Coronary artery (tissue), 2 donors: ENCODE measurements around the gene MINDY3.

Experiments used
- DNase-seq: peaks from one replicate; pipeline ENCODE4 v3.0.0-alpha.2; 2017; ENCODE audit warnings: low spot score
- H3K27ac ChIP-seq, 2 donors: fragments of 200-600 bp; sonication (generic); one replicate each; pipeline ENCODE4 v1.5.1; 2016 to 2019
- H3K4me3 ChIP-seq: fragments of 200-600 bp; sonication (generic); 2 replicates; pipeline ENCODE4 v1.5.1; 2016; ENCODE audit warnings: mild to moderate bottlenecking, moderate library complexity
- TF ChIP-seq, protein P1 (sequence below): fragments of 200-600 bp; sonication (generic); IDR thresholded peaks from one replicate; pipeline ENCODE4 v1.5.1; 2019; ENCODE audit warnings: antibody characterized with exemption

Gene MINDY3

GRCh38 chr10:15865304-15865703, 5.0 kb upstream of the MINDY3 start:
- Histone ChIP-seq H3K27ac (no peak overlapping the region), H3K4me3 (no peak overlapping the region)
- DNase-seq, result no peak
- TF ChIP-seq, protein P1, sequence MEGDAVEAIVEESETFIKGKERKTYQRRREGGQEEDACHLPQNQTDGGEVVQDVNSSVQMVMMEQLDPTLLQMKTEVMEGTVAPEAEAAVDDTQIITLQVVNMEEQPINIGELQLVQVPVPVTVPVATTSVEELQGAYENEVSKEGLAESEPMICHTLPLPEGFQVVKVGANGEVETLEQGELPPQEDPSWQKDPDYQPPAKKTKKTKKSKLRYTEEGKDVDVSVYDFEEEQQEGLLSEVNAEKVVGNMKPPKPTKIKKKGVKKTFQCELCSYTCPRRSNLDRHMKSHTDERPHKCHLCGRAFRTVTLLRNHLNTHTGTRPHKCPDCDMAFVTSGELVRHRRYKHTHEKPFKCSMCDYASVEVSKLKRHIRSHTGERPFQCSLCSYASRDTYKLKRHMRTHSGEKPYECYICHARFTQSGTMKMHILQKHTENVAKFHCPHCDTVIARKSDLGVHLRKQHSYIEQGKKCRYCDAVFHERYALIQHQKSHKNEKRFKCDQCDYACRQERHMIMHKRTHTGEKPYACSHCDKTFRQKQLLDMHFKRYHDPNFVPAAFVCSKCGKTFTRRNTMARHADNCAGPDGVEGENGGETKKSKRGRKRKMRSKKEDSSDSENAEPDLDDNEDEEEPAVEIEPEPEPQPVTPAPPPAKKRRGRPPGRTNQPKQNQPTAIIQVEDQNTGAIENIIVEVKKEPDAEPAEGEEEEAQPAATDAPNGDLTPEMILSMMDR, result no peak

DNA sequence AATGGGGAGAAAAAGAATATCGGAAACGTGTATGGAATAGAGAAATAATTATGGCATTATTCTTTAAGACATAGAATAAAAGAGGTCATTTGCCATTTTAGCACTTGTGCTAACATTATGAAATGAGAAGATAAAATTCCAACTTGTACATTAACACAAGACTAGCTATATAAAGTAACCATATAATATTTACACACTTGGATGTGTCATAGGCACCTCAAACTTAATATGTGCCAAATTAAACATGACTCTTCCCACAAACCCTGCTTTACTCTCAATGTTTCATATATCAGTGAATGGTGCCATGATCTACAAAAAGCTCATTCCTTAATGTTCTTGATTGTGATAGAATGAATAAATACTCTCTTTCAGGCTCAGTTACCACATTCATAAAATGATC, 4.1 kb upstream of the MINDY3 start:
- no peak for DNase-seq
- TF ChIP-seq, protein P1, result no peak
- H3K4me3 ChIP-seq, result no peak overlapping the region
- no peak overlapping the region for H3K27ac ChIP-seq

DNA sequence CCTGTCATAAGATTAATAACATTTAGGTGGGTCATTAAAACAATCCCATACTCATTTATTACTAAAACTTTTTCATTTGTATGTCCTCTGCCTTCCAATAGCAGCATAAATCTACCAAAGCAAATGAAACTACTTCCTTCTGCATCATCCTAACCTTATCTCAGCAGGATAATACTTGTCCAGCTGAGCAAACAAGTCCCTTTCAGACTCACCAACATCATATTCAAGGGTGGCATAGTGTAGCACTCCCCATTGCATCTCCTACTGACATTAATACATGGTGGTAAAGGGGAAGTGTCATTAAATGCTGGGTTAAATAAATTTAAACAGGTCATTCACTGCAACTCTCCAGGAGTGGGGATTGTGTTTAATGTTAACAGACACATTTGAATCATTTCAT, 3.4 kb upstream of the MINDY3 start:
- no peak overlapping the region for H3K27ac ChIP-seq
- H3K4me3 ChIP-seq, result no peak overlapping the region
- TF ChIP-seq, protein P1, result no peak
- DNase-seq, result no peak

DNA sequence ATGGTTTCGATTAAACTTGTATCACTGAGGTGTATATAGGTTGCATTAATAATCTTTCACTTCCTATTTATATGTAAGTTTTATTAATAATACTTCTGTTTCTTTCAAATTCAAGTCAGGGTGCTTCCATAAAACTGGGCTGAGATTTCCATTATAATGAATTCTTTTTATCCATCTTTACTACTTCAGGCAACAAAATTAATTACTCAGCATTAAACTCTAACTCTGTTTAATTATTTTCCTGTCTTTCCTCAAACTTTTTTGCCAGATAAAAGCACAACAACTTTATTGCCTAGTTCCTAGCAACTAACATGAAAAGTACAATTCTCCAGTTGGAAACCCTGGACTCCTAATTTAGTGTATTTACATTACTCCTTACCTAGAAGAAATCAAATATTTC, 3.0 kb upstream of the MINDY3 start:
- no peak for DNase-seq
- Histone ChIP-seq H3K4me3 (no peak overlapping the region), H3K27ac (no peak overlapping the region)
- TF ChIP-seq, protein P1, result no peak

DNA sequence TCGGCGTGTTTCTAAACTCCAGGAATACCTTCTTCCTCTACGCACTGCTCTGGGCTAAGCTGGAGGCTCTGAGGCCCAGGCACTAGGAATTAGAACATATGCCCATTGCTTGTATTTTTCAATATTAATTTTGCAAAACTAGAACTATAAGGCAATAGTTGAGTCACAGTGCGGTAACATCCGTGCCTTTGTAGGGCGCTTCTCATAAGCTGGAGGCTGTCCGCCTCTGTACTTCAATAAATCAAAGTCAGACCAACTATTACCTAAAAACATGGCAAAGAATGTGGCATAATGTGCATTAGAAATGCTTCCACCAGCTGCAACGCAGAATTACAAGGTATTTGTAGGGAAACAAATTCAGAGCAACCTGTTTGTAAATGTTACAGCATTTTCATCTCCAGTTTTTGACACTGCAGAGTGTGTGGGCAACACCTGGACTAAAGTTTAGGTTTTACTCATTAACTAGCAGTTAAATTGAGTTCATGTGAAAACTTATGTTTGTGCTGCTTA, 440 bp upstream of the MINDY3 start:
- Histone ChIP-seq H3K27ac (peak overlapping the region; percentile 77 to 88), H3K4me3 (peak overlapping the region; percentile 99)
- TF ChIP-seq, protein P1, result no peak
- no peak for DNase-seq

DNA sequence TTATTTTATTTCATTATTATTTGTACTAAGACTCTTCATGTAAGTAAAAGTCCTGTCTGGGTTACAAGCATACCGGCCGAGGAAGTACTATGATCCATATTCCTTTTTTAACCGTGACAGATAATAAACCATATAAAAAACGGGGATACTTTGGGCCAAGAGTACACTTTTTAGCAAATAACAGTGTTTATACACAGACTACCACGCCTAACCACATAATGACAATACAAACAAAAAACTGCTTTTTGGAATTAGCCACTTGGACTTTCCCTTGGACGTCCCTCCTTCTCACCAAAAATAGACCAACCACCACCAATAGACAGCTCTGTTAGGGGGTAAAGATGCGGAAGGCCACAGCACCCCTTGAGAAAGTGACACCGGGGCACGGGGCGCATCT, 800 bp downstream of the MINDY3 start:
- Histone ChIP-seq H3K27ac (peak overlapping the region; percentile 77 to 88), H3K4me3 (peak overlapping the region; percentile 99)
- TF ChIP-seq, protein P1, result no peak
- no peak for DNase-seq

GRCh38 chr10:15858861-15859281, 1.4 kb downstream of the MINDY3 start:
- Histone ChIP-seq H3K27ac (no peak overlapping the region), H3K4me3 (peak overlapping the region; percentile 99)
- TF ChIP-seq, protein P1, result no peak
- no peak for DNase-seq
